ENCODE results near the gene BICC1. TPM values are rescaled to one million over a fixed set of nuclear protein-coding genes. Genes with fewer than 3 reads are reported as not detected.

BICC1 gene
- total RNA-seq, 2 donors from 2014 or later = 8.3 to 15.7 TPM

DNA sequence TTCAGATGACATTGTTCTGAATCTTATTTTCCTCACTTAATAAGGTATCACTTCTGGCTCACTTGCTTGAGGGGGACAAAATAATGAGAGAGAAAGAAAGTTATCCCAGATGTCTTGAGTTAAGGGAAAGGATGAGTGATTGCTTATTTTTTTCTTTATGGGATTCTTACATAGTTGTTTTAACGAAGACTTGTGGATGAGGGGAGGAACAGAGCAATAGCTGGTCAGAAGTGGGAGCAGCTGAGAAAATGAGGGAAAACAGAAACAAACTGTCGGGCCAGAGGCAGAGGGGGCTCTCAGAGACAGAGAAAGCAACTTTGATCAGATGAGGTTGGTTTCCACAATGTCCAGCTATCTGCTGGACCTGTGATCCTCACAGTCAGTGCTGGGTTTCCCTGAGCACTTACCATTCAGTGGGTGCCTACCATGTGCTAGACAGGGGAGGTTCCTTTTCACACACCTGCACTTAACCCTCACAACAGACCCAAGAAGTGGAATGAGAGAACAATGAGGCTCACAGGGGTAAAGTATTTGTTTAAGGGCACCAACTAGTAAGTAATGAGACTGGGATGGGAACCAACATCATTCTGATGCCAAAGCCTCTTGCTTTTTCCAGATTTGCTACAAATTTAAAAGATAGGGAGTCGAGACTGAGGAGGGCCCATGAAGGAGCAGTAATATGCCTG, 64.2 kb downstream of the BICC1 start:
- TF ChIP-seq, protein P1, sequence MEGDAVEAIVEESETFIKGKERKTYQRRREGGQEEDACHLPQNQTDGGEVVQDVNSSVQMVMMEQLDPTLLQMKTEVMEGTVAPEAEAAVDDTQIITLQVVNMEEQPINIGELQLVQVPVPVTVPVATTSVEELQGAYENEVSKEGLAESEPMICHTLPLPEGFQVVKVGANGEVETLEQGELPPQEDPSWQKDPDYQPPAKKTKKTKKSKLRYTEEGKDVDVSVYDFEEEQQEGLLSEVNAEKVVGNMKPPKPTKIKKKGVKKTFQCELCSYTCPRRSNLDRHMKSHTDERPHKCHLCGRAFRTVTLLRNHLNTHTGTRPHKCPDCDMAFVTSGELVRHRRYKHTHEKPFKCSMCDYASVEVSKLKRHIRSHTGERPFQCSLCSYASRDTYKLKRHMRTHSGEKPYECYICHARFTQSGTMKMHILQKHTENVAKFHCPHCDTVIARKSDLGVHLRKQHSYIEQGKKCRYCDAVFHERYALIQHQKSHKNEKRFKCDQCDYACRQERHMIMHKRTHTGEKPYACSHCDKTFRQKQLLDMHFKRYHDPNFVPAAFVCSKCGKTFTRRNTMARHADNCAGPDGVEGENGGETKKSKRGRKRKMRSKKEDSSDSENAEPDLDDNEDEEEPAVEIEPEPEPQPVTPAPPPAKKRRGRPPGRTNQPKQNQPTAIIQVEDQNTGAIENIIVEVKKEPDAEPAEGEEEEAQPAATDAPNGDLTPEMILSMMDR (IDR thresholded peaks at IDR 0.05) = no peak
- Histone ChIP-seq H3K27me3 (no peaks in the 10 kb centered on the region), H3K4me1 (peaks cover 0 to 43% of the 10 kb centered on the region in 2 donors), H3K36me3 (no peaks in the 10 kb centered on the region), H3K9me3 (no peaks in the 10 kb centered on the region), H3K27ac (peak overlapping the region; percentile 15 to 29), H3K4me3 (no peak overlapping the region)
- no peak for DNase-seq (ENCODE audit: low spot score)

DNA sequence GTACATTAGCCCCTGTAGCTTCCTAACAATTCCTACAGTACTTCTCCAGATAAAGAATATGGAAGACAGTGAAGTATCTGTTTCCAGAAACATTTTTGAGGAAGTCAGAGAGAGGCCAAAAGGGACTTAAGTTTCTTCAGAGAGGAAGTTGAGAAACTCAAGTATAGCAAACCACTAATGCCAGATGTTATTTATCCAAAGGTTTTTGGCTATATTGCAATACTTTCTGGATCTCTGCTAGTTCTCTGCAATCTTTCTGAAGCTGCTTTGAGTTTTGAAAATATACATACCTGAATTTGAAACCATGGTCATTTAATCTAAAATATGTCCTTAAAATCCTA, 64.7 kb downstream of the BICC1 start:
- Histone ChIP-seq H3K27ac (peak overlapping the region in 1 of 2 donors; percentile 43), H3K4me3 (no peak overlapping the region), H3K9me3 (peaks cover 0 to under 1% of the 10 kb centered on the region in 2 donors), H3K4me1 (peaks cover 0 to 43% of the 10 kb centered on the region in 2 donors), H3K36me3 (no peaks in the 10 kb centered on the region), H3K27me3 (no peaks in the 10 kb centered on the region)
- DNase-seq (ENCODE audit: low spot score) = no peak
- TF ChIP-seq, protein P1 (IDR thresholded peaks at IDR 0.05) = no peak

DNA sequence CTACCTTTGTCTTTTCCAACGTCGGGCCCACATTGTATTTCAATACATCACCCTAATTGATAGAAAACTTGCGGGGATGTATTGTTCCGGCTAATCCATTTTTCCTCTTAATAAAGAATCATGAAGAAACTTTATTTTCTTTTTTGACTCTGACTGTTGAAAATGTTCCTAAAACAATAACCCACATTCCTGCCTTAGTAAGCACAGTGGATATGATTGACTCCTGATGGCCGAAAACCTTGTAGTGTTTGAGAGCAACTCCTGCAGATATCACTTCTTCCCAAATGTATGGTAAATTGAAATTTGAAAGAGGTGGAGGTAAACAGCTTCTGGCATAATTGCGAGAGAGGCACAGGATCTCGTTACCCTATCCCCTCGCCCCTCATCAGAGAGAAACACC, 65.7 kb downstream of the BICC1 start:
- H3K9me3 ChIP-seq = peaks cover 0 to 6% of the 10 kb centered on the region in 2 donors
- TF ChIP-seq, protein P1 (IDR thresholded peaks at IDR 0.05) = no peak
- H3K27me3 ChIP-seq = no peaks in the 10 kb centered on the region
- H3K4me1 ChIP-seq = peaks cover 0 to 43% of the 10 kb centered on the region in 2 donors
- no peak for DNase-seq (ENCODE audit: low spot score)
- H3K27ac ChIP-seq = peak overlapping the region in 1 of 2 donors; percentile 43
- H3K4me3 ChIP-seq = no peak overlapping the region
- H3K36me3 ChIP-seq = no peaks in the 10 kb centered on the region

DNA sequence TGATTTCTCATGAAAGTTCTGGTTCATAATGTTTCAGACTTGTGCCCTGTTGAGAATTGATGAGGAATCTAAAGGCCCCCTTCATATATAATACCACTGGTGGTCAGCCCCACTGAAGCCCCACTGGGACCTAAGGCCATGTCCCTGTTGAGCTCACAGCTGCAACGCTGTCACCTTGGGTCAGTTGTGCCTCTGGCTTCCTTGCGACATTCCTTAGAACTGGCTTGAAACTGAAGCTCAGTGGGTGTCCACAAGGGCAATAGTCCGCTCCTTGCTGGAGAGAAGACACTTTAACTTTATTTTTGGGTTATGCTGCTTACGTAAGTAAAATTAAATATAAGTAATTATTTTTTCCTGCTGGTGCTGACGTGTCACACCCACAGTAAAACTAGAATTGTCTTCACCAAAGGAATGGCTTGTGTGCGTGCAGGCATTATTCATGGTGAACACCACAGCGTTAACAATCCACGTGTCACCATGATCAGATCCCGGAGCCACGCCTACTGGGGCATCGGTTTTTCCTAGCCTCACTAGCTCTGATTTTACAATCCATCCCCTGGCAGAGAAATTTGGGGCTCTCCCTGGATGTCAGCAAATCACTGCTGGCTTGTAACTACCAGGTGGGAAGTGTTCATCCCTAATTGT, 66.5 kb downstream of the BICC1 start:
- H3K4me1 ChIP-seq = peaks cover 0 to 38% of the 10 kb centered on the region in 2 donors
- TF ChIP-seq, protein P1 (IDR thresholded peaks at IDR 0.05) = no peak
- peaks cover 0 to 6% of the 10 kb centered on the region in 2 donors for H3K9me3 ChIP-seq
- H3K27me3 ChIP-seq = no peaks in the 10 kb centered on the region
- peak overlapping the region in 1 of 2 donors; percentile 43 for H3K27ac ChIP-seq
- H3K4me3 ChIP-seq = no peak overlapping the region
- no peak for DNase-seq (ENCODE audit: low spot score)
- H3K36me3 ChIP-seq = no peaks in the 10 kb centered on the region

DNA sequence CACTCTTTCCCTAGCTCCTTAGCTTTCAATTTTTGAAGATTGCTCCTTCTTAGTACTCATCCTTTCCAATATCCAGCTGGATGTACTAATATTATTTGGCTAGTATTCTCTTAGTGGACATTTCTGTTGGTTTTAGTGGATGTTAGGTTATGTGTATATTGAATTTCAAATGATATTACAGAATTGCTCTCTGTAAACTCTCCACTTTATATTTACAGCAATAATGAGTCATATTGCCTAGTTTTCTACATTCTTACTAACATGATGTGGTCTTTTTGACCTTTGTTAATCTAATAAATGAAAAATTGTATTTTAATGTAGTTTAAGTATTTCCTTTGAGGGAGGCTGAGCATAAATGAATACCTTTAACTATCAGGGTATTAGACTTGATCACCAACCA, 69.4 kb downstream of the BICC1 start:
- Histone ChIP-seq H3K36me3 (no peaks in the 10 kb centered on the region), H3K27me3 (no peaks in the 10 kb centered on the region), H3K27ac (no peak overlapping the region), H3K4me3 (no peak overlapping the region), H3K9me3 (peaks cover 0 to 6% of the 10 kb centered on the region in 2 donors), H3K4me1 (peaks cover 0 to 18% of the 10 kb centered on the region in 2 donors)
- DNase-seq (ENCODE audit: low spot score) = no peak
- TF ChIP-seq, protein P1 (IDR thresholded peaks at IDR 0.05) = no peak
